SHP77 treated with DMSO at 0.1 percent for 48 hours (cell line): ENCODE results near the gene RPL7L1.
"Not testable (repeated sequence)": the region's sequence is repeated elsewhere in the genome, so short reads cannot be mapped to it uniquely, and the experiment has no call there.

Source experiments
- DNase-seq: peaks from one replicate; lab custom pipeline; 2025; lab: John Stamatoyannopoulos, UW

RPL7L1 gene

GRCh38 chr6:42891199-42891722 is 11.8 kb downstream of the RPL7L1 start:
- DNase-seq, result no peak

- DNase-seq, result not testable (repeated sequence)
Measured at GRCh38 chr6:42894041-42894828, 14.8 kb downstream of the RPL7L1 start.

GRCh38 chr6:42896178-42896719 is 16.8 kb downstream of the RPL7L1 start:
- DNase-seq, result no peak

- DNase-seq, result peak; percentile 58
Measured at GRCh38 chr6:42898891-42899361, 19.5 kb downstream of the RPL7L1 start.

- no peak for DNase-seq
Measured at GRCh38 chr6:42899871-42900270, 20.5 kb downstream of the RPL7L1 start.

GRCh38 chr6:42901538-42901957 is 22.1 kb downstream of the RPL7L1 start:
- DNase-seq, result peak; percentile 97

GRCh38 chr6:42902429-42903263 is 23.2 kb downstream of the RPL7L1 start:
- DNase-seq, result not testable (repeated sequence)

GRCh38 chr6:42904467-42904866 is 25.1 kb downstream of the RPL7L1 start:
- no peak for DNase-seq

GRCh38 chr6:42907336-42907735 is 27.9 kb downstream of the RPL7L1 start:
- no peak for DNase-seq

GRCh38 chr6:42909835-42910234 is 30.4 kb downstream of the RPL7L1 start:
- no peak for DNase-seq

GRCh38 chr6:42911171-42912021 is 32.0 kb downstream of the RPL7L1 start:
- DNase-seq, result no peak

GRCh38 chr6:42914546-42914945 is 35.1 kb downstream of the RPL7L1 start:
- no peak for DNase-seq

GRCh38 chr6:42915732-42916131 is 36.3 kb downstream of the RPL7L1 start, which contains the start of gene PTCRA:
PTCRA (plus strand) TSS chr6:42916053; CDS start chr6:42916070, 17 bp downstream.
- no peak for DNase-seq

GRCh38 chr6:42916288-42916687 is 36.9 kb downstream of the RPL7L1 start:
- DNase-seq, result no peak

GRCh38 chr6:42921801-42922200 is 42.4 kb downstream of the RPL7L1 start:
- DNase-seq, result no peak

- DNase-seq, result no peak
Measured at GRCh38 chr6:42923666-42924065, 44.2 kb downstream of the RPL7L1 start.

GRCh38 chr6:42925248-42925857 is 45.9 kb downstream of the RPL7L1 start:
- DNase-seq, result no peak

- DNase-seq, result peak; percentile 95
Measured at GRCh38 chr6:42928986-42929820, 49.8 kb downstream of the RPL7L1 start, which contains the start of gene CNPY3. CNPY3 (plus strand) TSS chr6:42929480; CDS start chr6:42929571, 91 bp downstream.

GRCh38 chr6:42929821-42930360 is 50.5 kb downstream of the RPL7L1 start:
- peak; percentile 32 for DNase-seq

GRCh38 chr6:42932412-42932811 is 53.0 kb downstream of the RPL7L1 start:
- no peak for DNase-seq
